CD4-positive, alpha-beta T cell treated with Interferon gamma for 1 hour (primary cell): Measurements from ENCODE around the gene PIK3C2G.

Source experiments
- DNase-seq: peaks from one replicate; pipeline ENCODE4 v3.0.0-alpha.2; 2020

Gene PIK3C2G

DNA sequence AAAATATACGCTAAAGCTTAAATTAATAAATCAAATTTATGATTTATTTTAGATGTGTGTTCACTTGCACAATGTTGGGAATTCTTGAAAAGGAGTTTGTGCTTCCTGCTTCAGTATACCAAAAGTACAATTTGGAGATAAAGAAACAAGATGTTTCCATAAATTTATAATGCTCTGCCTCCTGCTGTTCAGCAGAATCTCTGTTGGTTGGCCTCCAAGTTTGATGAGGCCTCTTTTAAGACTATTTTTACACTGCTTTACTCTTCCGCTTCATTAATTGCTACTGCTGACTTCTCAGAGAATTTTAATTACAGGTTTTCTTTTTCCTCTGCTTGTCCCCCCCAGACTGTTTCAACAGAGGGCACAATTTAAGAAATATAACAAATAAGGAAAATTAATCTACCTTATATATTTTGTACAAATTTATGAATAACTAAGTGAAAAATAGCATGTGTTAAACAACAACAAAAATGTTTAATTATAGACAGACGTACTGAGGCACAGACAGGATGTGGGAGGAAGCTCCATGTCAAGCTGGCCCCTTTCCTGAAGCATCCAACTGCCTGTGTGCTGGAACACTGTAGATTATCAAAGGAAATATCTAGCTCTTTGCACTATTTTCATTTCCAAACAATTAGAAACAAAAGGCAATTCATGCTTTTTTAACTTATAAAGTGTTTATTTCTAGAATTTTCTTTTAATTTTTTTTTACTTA is 83.9 kb downstream of the PIK3C2G start:
- no peak for DNase-seq

DNA sequence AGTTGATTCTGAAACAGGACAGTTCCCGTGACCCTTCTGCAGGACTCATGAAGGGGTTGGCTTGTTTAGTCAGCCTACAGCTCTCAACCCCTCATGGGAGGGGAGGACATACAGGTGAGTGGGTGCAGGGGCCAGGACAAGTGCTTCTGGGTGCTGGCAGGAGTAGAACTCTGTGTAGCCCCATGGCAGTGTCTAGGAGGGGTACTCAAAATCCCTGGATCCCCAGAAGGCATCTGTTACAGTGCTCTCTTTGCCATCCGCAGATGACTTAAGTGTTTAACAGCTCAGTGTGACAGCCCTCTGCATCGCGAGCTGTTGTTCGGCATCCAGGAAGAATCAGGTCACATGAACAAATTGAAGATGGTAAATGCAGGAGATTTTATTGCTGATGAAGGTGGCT is 91.0 kb downstream of the PIK3C2G start:
- no peak for DNase-seq

DNA sequence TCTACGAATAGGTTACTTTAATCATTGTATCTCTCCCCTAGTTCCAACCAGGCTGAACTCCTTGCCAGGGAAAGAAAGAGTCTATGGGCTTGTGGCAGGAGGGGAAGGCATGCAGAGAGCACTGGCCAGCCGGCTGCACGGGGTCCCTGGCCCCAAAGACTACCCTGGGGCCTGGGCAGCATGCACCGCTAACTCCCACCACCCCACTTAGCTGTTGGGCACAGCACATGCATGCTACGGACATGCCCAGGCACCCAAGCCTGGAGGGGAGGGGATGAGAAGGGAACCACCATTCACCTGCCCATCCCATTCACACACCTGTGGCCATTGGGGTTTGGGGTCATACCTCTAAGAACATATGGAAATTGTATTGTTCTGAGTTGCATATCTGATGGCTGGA is 94.1 kb downstream of the PIK3C2G start:
- no peak for DNase-seq

DNA sequence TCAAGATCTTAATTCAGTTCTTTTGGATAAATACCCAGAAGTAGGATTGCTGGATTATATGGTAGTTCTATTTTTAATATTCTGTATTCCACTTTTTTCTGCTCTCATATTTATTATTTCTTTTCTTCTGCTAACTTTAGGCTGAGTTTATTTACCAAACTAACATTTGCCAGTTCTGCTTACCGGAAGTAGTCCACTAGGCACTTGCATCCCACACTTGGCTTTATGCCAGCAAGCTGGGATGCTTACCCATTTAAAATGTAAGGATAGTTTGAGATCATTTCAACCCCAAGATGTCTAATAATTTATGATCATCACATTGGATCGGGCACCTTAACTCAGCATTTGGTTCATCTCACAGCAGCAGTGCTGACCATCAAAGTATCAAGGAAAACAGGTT is 96.8 kb downstream of the PIK3C2G start:
- DNase-seq: no peak

DNA sequence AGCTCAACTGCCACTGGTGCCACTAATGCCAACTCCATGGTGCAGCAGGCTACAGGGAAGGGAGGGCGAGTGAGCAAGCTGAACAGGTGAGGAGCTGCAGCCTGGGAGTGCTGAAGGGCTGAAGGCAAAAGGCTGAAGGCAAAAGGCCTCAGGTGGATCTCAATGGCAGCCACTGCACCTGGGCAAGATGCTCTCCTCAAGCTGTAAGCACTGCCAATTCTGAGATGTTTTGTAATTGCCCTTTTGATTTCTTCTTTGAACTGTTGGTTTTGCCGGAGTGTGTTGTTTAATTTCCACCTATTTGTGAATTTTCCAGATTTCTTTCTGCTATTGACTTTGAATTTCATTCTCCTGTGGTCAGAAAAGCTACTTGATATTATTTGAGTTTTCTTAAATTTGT is 97.6 kb downstream of the PIK3C2G start:
- DNase-seq: no peak

DNA sequence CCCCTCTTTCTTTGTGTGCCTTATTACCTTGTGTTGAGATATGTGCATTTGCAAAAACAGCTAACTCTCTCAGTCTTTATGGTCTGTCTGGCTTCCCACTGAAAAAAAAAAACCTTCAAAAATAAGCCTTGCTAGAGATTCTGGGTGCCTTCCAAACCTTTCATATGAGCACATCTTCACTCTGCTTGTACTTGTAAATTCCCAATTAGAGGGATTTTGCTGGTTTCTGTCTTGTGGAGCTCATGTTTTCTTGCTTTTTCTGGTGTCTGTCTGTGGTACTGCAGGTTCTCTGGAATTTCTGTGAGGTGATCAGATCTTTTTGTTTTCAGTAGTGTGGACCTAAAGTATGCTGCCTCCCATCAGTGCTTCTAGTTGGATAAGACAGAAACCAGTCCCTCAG is 100.1 kb downstream of the PIK3C2G start:
- DNase-seq: no peak

DNA sequence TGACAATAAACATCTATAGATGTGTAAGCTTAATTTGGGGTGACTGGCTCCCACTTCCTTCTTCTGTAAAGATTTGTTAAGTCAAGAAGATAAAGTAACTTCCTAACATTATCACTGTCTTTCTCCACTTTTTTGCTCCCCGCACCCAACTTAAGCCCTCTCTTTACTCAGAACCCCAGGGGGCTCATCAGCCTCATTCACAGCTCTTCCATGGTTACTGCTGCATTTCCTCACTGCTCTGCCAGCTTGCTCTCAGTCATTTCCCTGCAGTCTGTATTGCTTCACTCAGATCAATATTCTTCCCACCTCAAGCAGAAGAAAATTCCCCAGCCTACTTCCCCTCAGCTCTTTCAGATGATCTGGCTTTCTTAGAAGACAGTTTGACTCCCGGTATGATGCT is 102.0 kb downstream of the PIK3C2G start:
- no peak for DNase-seq

DNA sequence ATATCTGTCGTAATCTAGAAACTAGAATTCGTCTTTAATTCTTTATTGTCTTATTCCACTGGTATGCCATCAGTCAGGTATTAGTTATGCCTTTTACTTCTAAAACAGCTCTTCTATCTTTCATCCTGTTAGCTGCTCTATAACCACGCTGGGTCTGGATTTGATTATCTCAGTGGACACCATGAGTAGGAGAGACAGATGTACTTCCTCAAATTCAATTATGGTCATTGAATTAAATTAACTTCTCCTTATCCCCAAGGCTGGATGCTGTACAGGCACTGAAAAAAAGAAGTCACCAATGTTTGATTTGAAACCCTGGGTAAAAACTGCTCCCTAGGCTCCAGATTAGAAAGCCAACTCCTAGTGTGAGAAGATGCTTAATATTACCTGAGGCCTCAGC is 107.3 kb downstream of the PIK3C2G start:
- no peak for DNase-seq

DNA sequence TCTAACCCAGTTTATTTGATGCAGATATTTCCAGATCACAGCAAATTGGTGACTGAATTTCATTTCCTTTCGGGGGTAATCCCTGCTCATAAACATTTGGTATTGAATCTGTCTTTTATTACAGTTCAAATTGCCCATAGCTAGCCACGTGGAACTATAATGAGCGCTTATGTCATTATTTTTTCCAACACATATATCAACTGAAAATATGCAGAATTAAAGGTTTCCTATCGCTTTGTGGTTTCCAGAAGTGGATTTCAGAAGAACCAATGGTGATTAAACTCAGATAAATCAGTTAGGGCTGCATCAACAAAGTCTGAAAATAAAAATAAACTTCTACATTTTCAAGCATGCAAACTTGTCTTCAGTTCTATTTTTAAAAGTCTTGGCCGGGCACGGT is 111.9 kb downstream of the PIK3C2G start:
- no peak for DNase-seq

DNA sequence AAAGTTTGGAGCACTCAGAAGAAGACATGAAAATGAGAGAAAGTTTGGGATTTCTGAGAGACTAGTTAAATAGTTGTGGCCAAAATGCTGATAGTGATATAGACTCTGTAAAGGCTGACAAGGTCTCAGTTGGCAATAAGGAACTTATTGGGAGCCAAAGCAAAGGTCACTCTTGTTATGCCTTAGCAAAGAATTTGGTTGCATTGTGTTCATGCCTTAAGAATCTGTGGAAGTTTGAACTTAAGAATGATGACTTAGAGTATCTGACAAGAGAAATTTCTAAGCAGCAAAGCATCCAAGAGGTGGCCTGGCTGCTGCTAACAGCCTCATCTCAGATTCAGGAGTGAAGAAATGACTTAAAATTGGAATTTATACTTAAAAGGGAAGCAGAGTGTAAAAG is 113.8 kb downstream of the PIK3C2G start:
- DNase-seq: no peak

DNA sequence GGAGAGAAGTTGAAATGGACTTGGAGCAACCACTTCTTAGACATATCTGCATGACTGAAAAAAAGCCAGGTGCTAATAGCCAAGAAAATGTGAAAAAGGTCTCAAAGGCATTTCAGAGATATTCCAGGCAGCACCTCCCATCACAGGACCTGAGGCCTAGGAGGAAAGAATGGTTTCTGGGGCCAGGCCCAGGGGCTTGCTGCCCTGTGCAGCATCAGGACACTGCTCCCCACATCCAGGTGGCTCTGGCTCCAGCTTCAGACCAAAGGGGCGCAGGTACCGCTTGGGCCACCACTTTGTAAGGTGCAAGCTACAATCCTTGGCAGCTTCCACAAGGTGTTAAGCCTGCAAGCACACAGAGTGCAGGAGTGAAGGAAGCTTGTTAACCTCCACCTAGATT is 114.3 kb downstream of the PIK3C2G start:
- DNase-seq: no peak

DNA sequence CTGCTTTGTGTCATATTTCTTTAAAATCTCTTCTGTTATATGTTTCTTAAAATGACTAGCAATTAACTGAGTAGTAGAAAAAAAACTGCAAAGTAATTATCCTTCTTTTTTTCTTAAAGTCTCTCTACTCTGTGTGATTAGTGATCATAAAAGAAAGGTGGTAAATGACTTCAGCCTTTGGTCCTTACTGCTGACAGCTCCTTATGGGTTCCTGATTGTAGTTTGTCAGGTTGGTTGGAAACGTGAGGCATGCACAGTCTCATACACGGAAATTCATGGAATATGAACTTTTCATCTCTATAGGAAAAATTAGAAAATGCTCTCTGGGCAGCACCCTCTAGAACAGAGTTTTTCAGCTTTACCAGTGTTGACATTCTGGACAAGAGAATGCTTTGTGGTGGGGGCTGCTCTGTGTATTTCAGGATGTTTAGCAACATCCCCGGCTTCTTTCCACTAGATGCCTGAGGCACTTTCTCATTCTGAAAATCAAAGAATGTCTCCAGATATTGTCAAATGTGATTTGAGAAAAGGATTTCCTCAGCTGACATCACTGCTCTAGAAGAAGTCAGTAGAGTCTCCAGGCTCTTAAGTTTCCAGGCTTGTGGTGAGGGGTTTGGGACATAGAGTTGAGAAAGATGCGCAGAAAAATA is 121.0 kb downstream of the PIK3C2G start:
- DNase-seq: no peak

DNA sequence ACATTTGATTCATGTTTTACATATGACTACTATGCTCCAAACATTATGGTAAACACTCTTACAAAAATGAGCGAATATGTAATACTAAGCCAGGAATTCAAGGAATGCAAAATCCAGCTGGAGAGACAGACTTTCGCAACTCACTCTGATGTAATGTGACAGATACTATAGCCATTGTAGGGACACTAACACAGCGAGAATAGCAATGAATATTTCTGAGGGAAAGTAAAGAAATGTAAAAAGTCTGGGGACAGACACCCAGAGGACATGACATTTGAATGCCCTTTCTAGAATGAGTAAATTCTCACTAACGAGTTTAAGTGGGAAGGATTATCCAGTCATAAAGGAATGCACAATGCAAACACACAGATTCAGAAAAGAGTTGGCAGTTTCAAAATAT is 121.9 kb downstream of the PIK3C2G start:
- DNase-seq: no peak

DNA sequence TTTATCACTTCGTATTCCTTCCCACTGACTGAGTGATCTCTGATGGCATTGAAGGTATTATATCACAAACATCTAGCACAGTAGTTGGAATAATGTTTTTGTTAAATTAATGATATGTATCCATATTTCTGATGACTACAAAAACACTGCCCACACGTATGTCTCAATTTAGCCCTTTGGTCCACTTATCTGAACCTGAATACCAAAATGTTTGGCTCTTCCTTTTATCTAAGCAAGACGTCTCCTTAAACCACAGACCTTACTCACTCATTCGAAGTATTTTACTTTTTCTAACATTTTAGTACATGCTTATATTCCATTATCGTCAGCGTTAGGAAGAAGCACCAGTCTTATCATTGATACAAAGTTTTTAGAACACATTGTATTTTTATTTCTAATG is 126.4 kb downstream of the PIK3C2G start:
- no peak for DNase-seq

DNA sequence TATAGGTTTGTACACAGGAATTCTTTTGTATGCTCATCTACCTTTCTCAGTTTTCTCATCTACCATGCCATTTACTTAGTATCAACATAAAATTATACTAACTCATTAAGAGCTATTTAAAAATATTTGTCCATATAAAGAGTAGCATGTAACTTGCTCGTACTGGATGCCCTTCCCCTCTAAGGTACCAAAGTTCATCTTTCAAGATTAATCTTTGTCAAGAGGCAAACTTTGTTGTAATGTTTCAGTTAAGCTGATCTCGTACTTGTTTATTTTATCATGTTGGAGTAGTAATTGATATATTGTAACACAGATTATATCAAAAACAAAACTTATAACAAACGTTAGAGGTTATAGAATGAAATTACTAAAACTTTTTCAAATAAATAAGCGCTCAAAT is 128.5 kb downstream of the PIK3C2G start:
- no peak for DNase-seq

DNA sequence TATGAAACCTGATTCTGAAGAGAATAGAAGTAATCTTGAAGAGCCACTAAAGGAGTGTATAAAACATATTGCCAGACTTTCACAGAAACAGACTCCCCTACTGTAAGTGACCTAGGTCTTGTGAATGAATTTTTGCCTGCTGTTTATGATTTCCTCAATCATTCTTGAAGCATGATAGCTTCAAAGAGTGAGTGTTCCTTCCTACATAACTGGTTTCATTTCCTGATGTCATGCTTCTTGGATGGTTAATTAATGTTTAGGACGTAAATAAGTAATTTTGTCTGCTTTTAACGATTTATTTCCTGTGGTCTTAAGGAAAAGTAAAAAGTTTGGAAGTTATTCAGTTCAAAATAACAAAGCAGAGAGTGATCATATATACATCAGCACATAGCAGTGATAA is 129.8 kb downstream of the PIK3C2G start:
- no peak for DNase-seq

DNA sequence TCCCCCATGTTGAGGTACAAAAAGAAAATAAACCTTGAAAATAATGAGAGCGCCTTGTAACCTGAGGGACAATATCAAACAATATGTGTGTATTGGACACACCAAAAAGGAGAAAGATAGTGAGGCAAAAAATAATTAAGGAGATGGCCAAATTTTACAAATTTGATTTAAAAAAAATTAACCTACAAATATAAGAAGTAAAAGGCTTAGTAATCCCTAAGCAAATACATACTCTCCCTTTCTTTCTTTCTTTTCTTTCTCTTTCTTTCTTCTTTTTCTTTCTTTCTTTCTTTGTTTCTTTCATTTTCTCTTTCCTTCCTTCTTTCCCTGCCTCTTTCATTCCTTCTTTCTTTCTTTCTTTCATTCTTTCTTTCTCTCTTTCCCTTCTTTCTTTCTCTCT is 133.4 kb downstream of the PIK3C2G start:
- DNase-seq: no peak

DNA sequence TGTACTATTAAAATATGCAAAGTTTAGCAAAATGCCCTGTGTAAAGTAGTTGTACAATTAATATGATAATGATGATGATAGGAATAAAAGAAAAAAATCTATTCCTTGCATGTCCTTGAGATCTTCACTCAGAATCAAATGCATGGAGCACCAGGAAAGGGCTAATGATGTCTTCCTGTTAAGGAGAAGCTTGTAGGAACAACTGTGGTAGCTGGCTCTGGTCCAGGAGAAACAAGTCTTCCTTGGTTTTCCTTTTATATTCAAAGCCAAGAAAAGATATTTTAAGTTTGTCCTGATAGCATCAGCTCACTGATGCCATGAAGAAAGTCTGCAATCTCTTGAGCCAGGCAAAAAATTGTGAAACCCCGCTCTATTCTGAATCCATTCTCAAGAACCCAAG is 138.9 kb downstream of the PIK3C2G start:
- DNase-seq: no peak

DNA sequence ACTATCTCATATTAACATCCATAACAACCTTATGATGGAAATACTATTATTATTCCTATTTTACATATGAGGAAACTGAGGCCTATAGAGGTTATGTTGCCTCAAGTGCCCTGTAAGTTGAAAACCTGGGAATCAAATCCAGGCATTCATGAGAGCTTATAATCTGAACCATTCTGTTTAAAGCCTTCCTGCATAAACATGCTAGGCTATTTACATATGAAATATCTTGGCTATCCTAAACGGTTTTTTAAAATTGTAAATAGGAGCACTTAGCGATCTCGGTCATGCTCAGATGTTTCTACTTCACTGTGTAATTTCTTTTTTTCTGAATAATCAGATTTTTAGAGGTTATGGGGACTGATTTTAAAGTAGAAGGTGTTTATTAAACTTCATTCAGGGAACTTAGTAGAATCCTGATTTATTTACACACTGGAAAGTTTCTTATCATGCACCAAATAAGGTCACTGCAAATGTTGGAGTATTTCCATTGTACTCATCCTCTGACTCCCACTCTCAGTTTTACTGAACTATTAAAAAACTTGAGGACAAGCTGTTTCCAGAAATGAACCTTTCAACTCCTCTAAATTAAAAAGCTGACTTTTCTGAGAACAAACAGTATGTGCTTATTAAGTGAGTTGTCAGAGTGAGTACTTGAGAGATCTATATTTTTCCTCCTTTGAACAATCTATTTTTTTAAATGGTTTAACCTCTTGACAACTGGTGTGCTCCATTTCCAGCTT is 141.7 kb downstream of the PIK3C2G start:
- no peak for DNase-seq

DNA sequence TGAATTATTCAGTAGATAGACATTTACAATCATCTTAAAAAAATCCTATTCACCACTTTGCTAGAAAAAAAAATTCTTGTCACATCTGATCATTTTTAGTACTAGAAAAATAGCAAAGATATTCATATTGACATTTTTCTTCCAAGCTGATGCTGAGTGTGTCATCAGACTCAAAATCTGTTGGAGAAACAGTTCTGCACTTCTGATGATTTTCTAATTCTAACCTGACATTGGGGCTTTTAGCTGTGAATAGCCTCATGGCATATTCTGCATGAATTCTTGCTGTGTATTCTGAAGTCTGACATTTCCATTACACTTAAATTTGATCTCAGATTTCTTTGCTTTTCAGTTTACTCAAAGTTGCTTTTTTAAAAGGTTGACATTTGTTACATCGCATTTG is 150.1 kb downstream of the PIK3C2G start:
- no peak for DNase-seq

DNA sequence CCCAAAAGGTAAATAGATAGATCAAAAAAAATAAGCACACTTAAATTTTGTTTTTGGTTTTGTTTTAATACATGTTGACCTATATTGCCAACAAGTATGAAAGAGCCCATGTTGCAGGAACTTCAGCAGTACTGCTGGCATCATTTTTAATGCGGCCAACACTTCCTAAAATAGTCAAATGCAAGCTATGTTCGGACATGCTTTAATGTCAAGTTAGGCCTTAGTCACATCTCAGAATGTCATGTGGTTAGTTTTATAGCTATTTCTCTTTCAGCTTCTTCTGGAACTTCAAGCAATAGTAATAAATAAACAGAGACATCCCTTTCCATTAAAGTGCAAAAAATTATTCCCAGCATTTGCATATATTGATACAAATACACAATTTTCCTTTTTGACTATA is 153.4 kb downstream of the PIK3C2G start:
- DNase-seq: no peak

DNA sequence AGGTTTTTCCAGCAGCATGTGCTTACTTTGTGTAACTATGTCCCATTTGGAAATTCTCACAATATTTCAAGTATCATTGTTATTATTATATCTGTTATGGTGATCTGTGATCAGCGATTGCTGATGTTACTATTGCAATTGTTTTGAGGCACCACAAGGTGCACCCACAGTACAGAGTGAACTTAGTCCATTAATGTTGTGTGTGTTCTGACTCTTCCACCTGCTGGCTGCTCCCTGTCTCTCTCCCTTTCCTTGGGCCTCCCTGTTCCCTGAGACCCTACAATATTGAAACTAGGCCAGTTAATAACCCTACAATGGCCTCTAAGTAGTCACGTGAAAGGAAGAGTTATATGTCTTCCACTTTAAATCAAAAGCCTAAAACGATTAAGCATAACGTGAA is 153.9 kb downstream of the PIK3C2G start:
- DNase-seq: no peak

DNA sequence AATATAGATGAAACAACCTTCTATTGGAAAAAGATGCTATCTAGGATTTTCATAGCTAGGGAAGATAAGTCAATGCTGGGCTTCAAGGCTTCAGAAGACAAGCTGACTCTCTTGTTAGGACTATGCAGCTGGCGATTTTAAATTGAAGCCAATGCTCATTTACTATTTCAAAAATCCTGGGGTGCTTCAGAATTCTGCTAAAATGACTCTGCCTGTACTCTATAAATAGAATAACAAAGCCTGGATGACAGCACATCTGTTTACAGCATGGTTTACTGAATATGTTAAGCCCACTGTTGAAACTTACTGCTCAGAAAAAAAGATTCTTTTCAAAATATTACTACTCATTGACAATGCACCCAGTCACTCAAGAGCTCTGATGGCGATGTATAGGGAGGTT is 155.1 kb downstream of the PIK3C2G start:
- DNase-seq: no peak

DNA sequence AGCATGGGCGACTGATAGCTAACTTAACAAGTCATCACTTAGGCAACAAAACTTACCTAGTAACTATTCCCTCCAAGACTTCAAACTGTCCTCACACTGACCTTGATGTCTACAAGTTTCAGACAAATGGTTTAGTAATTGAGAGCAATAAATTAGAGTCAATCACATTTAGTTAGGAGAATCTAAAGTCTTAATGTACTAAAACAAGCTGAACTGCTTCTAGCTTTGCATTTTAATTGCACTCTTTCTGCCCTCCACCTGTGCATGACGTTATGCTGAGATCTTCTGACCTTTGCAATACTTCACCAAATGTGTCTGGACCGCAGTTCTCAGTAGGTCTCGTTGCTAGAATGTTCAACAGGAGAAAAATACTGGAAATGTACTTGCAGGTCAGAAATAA is 158.0 kb downstream of the PIK3C2G start:
- DNase-seq: no peak
